ENCODE measurements around the gene PRKG1. TPM values are rescaled to one million over a fixed set of nuclear protein-coding genes. Genes with fewer than 3 reads are reported as not detected.
"Not testable (repeated sequence)": the region's sequence is repeated elsewhere in the genome, so short reads cannot be mapped to it uniquely, and the experiment has no call there.

PRKG1 gene
- total and polyA plus RNA-seq, 4 donors: 26.2 to 199 (median 94.1) TPM

GRCh38 chr10:51377932-51378599, 303.8 kb downstream of the PRKG1 start:
- H3K27me3 ChIP-seq (ENCODE audit: control insufficient read depth in 1 of 2, insufficient read depth in 2 of 2, low read length in 1 of 2): no peaks in the 10 kb centered on the region
- DNase-seq: no peak
- intact Hi-C loops (cut with DNase I): no loop called here
- H3K27ac ChIP-seq (ENCODE audit: low read depth in 1 of 2, low read length in 2 of 2): no peak overlapping the region
- peaks cover 5 to 6% of the 10 kb centered on the region in 2 donors for H3K4me1 ChIP-seq (ENCODE audit: control insufficient read depth in 1 of 2, insufficient read depth in 2 of 2, low read length in 2 of 2)
- H3K36me3 ChIP-seq (ENCODE audit: control insufficient read depth in 1 of 2, insufficient read depth in 2 of 2, low read length in 1 of 2): no peaks in the 10 kb centered on the region
- WGBS, 2 donors: 65 to 66% methylated on average over 3 of the region's 3 CpGs
- no peak for ATAC-seq (ENCODE audit: low FRiP score)
- no peak overlapping the region for H3K4me3 ChIP-seq (ENCODE audit: low read length in 2 of 2)
- H3K9me3 ChIP-seq (ENCODE audit: control insufficient read depth, low read length): no peaks in the 10 kb centered on the region

DNA sequence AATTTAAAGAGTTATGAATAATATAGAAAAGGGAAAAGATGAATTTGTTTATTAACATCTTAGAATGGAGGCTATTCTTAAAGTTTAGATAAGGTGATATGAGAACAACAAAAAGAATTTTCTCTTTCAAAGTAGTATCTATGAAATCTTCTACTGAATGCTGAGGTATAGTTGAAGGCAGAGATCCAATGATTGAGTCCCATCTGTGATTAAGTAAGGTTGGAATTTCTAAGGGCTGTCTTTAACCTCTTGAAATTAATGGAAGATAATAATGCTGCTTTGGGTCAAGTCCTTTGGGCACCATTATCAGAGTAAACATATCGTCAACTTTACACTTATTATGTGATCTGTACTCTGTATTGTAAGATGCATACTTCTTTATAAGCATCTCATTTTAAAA, 307.9 kb downstream of the PRKG1 start:
- intact Hi-C loops (cut with DNase I): loop anchor here in 1 of 2 donors (10.0 kb wide), 1 partner anchor 307 kb away; the partner anchor contains the start of gene PRKG1
- no peaks in the 10 kb centered on the region for H3K27me3 ChIP-seq (ENCODE audit: control insufficient read depth in 1 of 2, insufficient read depth in 2 of 2, low read length in 1 of 2)
- WGBS, 2 donors: 95 to 98% methylated on average over 1 of the region's 1 CpG

DNA sequence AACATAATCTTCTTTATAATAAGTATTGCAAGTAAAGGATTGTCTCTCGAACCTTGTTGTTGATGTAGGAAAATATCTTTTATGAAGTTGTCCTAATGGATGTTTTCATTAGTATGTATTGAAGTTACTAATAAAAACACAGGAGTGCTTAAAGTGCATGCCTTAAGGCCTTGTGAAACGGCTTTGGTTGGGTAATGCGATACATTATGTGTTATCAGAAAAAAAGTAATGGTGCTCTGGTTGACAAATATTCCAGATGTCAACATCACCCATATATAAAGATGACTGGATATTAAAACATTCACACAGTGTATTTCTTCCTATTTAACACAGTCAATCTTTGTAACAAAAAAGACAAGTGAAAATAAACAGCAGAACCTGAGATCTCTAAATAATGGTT, 310.7 kb downstream of the PRKG1 start:
- H3K4me1 ChIP-seq (ENCODE audit: control insufficient read depth in 1 of 2, insufficient read depth in 2 of 2, low read length in 2 of 2): peaks cover 10 to 11% of the 10 kb centered on the region in 2 donors
- intact Hi-C loops (cut with DNase I): loop anchor here in 1 of 2 donors (10.0 kb wide), 1 partner anchor 310 kb away; the partner anchor contains the start of gene PRKG1

More for the DNA sequence above, 307.9 kb downstream of the PRKG1 start:
- H3K36me3 ChIP-seq (ENCODE audit: control insufficient read depth in 1 of 2, insufficient read depth in 2 of 2, low read length in 1 of 2): no peaks in the 10 kb centered on the region
- ATAC-seq (ENCODE audit: low FRiP score) (no peak), DNase-seq (no peak)
- no peaks in the 10 kb centered on the region for H3K9me3 ChIP-seq (ENCODE audit: control insufficient read depth, low read length)
- H3K4me1 ChIP-seq (ENCODE audit: control insufficient read depth in 1 of 2, insufficient read depth in 2 of 2, low read length in 2 of 2): peaks cover 9 to 10% of the 10 kb centered on the region in 2 donors
- no peak overlapping the region for H3K4me3 ChIP-seq (ENCODE audit: low read length in 2 of 2)
- H3K27ac ChIP-seq (ENCODE audit: low read depth in 1 of 2, low read length in 2 of 2): no peak overlapping the region

DNA sequence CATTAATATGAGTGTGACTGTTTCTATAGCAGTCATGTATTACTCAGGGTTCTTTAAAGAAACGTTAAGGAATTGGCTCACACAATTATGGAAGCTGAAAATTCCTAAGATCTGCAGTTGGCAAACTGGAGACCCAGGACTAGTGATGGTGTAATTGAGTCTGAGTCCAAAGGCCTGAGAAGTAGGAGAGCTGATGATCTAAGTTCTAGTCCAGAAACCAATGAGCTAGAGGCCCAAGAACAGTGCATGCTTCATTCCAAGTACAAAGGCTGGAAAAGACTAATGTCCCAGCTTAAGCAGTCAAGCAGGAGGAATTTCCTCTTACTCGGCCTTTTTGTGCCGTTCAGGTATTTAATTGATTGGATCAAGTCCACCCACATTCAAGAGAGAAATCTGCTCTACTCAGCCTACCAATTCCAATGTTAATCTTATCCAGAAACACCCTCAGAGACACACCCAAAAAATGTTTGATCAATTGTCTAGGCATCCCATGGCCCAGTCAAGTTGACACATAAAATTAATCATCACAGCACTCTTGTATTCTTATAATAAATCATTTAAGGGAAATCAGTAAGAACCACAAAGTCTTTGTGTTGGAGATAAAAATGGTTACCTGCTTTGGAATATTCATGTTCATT, 312.1 kb downstream of the PRKG1 start:
- no peaks in the 10 kb centered on the region for H3K9me3 ChIP-seq (ENCODE audit: control insufficient read depth, low read length)
- H3K27me3 ChIP-seq (ENCODE audit: control insufficient read depth in 1 of 2, insufficient read depth in 2 of 2, low read length in 1 of 2): no peaks in the 10 kb centered on the region
- H3K27ac ChIP-seq (ENCODE audit: low read depth in 1 of 2, low read length in 2 of 2): peak overlapping the region in 1 of 2 donors; percentile 40
- DNase-seq (no peak), ATAC-seq (ENCODE audit: low FRiP score) (no peak)
- intact Hi-C loops (cut with DNase I): loop anchor here in 1 of 2 donors (10.0 kb wide), 1 partner anchor 312 kb away; the partner anchor contains the start of gene PRKG1
- no peak overlapping the region for H3K4me3 ChIP-seq (ENCODE audit: low read length in 2 of 2)
- peaks cover 5 to 13% of the 10 kb centered on the region in 2 donors for H3K4me1 ChIP-seq (ENCODE audit: control insufficient read depth in 1 of 2, insufficient read depth in 2 of 2, low read length in 2 of 2)
- 8 to 11% methylated on average over 3 of the region's 3 CpGs for WGBS, 2 donors
- no peaks in the 10 kb centered on the region for H3K36me3 ChIP-seq (ENCODE audit: control insufficient read depth in 1 of 2, insufficient read depth in 2 of 2, low read length in 1 of 2)

More for the DNA sequence above, 310.7 kb downstream of the PRKG1 start:
- Histone ChIP-seq H3K9me3 (ENCODE audit: control insufficient read depth, low read length) (no peaks in the 10 kb centered on the region), H3K36me3 (ENCODE audit: control insufficient read depth in 1 of 2, insufficient read depth in 2 of 2, low read length in 1 of 2) (no peaks in the 10 kb centered on the region), H3K27ac (ENCODE audit: low read depth in 1 of 2, low read length in 2 of 2) (no peak overlapping the region), H3K27me3 (ENCODE audit: control insufficient read depth in 1 of 2, insufficient read depth in 2 of 2, low read length in 1 of 2) (no peaks in the 10 kb centered on the region), H3K4me3 (ENCODE audit: low read length in 2 of 2) (no peak overlapping the region)
- ATAC-seq (ENCODE audit: low FRiP score): no peak
- WGBS, 2 donors: 84 to 85% methylated on average over 3 of the region's 3 CpGs
- DNase-seq: no peak

- intact Hi-C loops (cut with DNase I): loop anchor here in 1 of 2 donors (10.0 kb wide), 1 partner anchor 315 kb away; the partner anchor contains the start of gene PRKG1
- no peaks in the 10 kb centered on the region for H3K9me3 ChIP-seq (ENCODE audit: control insufficient read depth, low read length)
- ATAC-seq (ENCODE audit: low FRiP score): no peak
- no peak overlapping the region for H3K27ac ChIP-seq (ENCODE audit: low read depth in 1 of 2, low read length in 2 of 2)
- peak in 1 of 2 donors; percentile 47 for DNase-seq
- H3K36me3 ChIP-seq (ENCODE audit: control insufficient read depth in 1 of 2, insufficient read depth in 2 of 2, low read length in 1 of 2): no peaks in the 10 kb centered on the region
- peaks cover 3 to 9% of the 10 kb centered on the region in 2 donors for H3K4me1 ChIP-seq (ENCODE audit: control insufficient read depth in 1 of 2, insufficient read depth in 2 of 2, low read length in 2 of 2)
- no peaks in the 10 kb centered on the region for H3K27me3 ChIP-seq (ENCODE audit: control insufficient read depth in 1 of 2, insufficient read depth in 2 of 2, low read length in 1 of 2)
- WGBS, 2 donors: 54 to 57% methylated on average over 3 of the region's 3 CpGs
- no peak overlapping the region for H3K4me3 ChIP-seq (ENCODE audit: low read length in 2 of 2)
Measured at GRCh38 chr10:51389415-51390321, 315.4 kb downstream of the PRKG1 start.

- intact Hi-C loops (cut with DNase I); H3K4me1 ChIP-seq (ENCODE audit: control insufficient read depth in 1 of 2, insufficient read depth in 2 of 2, low read length in 2 of 2); ATAC-seq (ENCODE audit: low FRiP score); H3K27ac ChIP-seq (ENCODE audit: low read depth in 1 of 2, low read length in 2 of 2); H3K4me3 ChIP-seq (ENCODE audit: low read length in 2 of 2); H3K36me3 ChIP-seq (ENCODE audit: control insufficient read depth in 1 of 2, insufficient read depth in 2 of 2, low read length in 1 of 2); H3K9me3 ChIP-seq (ENCODE audit: control insufficient read depth, low read length); DNase-seq; H3K27me3 ChIP-seq (ENCODE audit: control insufficient read depth in 1 of 2, insufficient read depth in 2 of 2, low read length in 1 of 2): not testable (repeated sequence)
- WGBS, 2 donors: 97 to 98% methylated on average over 20 to 29 of the region's 29 CpGs
Measured at GRCh38 chr10:51393006-51393405, 318.7 kb downstream of the PRKG1 start.

DNA sequence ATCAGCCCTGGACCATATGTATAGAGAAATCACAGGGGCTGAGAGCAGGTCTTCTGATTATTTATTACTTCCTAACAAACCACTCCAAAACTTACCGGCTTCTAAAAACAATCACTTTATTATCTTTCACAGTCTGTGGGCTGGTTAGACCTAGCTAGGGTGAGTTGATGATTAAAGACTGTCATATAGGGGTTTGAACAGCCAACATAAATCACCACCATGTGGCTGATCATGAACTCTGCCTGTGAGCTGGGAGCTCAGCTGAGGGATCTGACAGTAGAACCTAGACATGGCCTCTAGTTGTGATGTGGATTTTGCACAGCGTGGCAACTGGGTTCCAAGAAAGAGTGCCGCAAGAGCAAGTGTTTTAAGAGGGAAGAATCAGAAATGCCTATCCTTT, 319.8 kb downstream of the PRKG1 start:
- Histone ChIP-seq H3K9me3 (ENCODE audit: control insufficient read depth, low read length) (no peaks in the 10 kb centered on the region), H3K4me1 (ENCODE audit: control insufficient read depth in 1 of 2, insufficient read depth in 2 of 2, low read length in 2 of 2) (peaks cover 4% of the 10 kb centered on the region in 2 donors), H3K4me3 (ENCODE audit: low read length in 2 of 2) (no peak overlapping the region), H3K27ac (ENCODE audit: low read depth in 1 of 2, low read length in 2 of 2) (peak overlapping the region in 1 of 2 donors; percentile 2), H3K27me3 (ENCODE audit: control insufficient read depth in 1 of 2, insufficient read depth in 2 of 2, low read length in 1 of 2) (no peaks in the 10 kb centered on the region), H3K36me3 (ENCODE audit: control insufficient read depth in 1 of 2, insufficient read depth in 2 of 2, low read length in 1 of 2) (no peaks in the 10 kb centered on the region)
- ATAC-seq (ENCODE audit: low FRiP score) (no peak), DNase-seq (no peak)
- intact Hi-C loops (cut with DNase I): no loop called here
- 78 to 79% methylated on average over 3 of the region's 3 CpGs for WGBS, 2 donors

DNA sequence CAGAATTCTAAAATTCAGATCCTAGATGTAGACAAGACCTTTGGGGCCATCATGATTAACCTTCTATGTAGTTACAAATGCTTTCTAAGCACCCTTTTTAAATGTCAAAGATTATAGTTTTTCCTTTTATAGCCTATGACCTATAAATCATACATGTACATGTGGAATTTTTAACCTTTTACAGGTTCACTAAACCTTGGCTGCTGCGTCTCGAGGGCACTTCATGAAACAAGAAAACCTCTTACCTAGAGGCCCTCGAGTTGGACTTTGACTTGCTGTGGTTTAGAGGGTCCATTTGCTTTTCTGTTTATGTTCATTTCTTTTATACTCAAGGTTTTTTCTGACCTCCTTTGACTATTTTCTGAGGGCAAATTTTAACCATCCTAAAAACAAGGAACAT, 323.0 kb downstream of the PRKG1 start:
- Histone ChIP-seq H3K4me1 (ENCODE audit: control insufficient read depth in 1 of 2, insufficient read depth in 2 of 2, low read length in 2 of 2) (peaks cover 0 to 7% of the 10 kb centered on the region in 2 donors), H3K4me3 (ENCODE audit: low read length in 2 of 2) (no peak overlapping the region), H3K9me3 (ENCODE audit: control insufficient read depth, low read length) (no peaks in the 10 kb centered on the region), H3K36me3 (ENCODE audit: control insufficient read depth in 1 of 2, insufficient read depth in 2 of 2, low read length in 1 of 2) (no peaks in the 10 kb centered on the region), H3K27me3 (ENCODE audit: control insufficient read depth in 1 of 2, insufficient read depth in 2 of 2, low read length in 1 of 2) (no peaks in the 10 kb centered on the region), H3K27ac (ENCODE audit: low read depth in 1 of 2, low read length in 2 of 2) (no peak overlapping the region)
- DNase-seq: no peak
- ATAC-seq (ENCODE audit: low FRiP score): no peak
- intact Hi-C loops (cut with DNase I): no loop called here
- 68 to 70% methylated on average over 3 of the region's 3 CpGs for WGBS, 2 donors
